Neural crest cell (in vitro differentiated cells): ENCODE data around the gene FAH. TPM values are rescaled to one million over a fixed set of nuclear protein-coding genes. Genes with fewer than 3 reads are reported as not detected.

Experiments used
- DNase-seq: peaks from one replicate; pipeline ENCODE4 v3.0.0; 2021; ENCODE audit warnings: low read depth, mixed read lengths, low spot score
- H3K27ac Mint-ChIP-seq: one replicate; pipeline ENCODE4 v1.8.0; 2021; ENCODE audit warnings: mild to moderate bottlenecking, mixed read lengths; ENCODE audit not compliant: unreplicated experiment
- H3K27me3 Mint-ChIP-seq: 2 replicates; pipeline ENCODE4 v1.8.0; 2021; ENCODE audit warnings: low read depth, mild to moderate bottlenecking, mixed read lengths
- H3K36me3 Mint-ChIP-seq: 2 replicates; pipeline ENCODE4 v1.8.0; 2021; ENCODE audit warnings: low read depth, mild to moderate bottlenecking, mixed read lengths
- H3K4me1 Mint-ChIP-seq: 2 replicates; pipeline ENCODE4 v1.8.0; 2021; ENCODE audit warnings: mixed read lengths
- H3K4me3 Mint-ChIP-seq: one replicate; pipeline ENCODE4 v1.8.0; 2021; ENCODE audit warnings: mild to moderate bottlenecking, mixed read lengths
- H3K9me3 Mint-ChIP-seq: 2 replicates; pipeline ENCODE4 v1.8.0; 2021; ENCODE audit warnings: mixed read lengths
- total RNA-seq: library from RNA; stranded (reverse); gene quantifications from 2 replicates; pipeline ENCODE4 v1.2.1, GENCODE V29; 2021
- TF ChIP-seq, protein P1 (sequence below): fragments of 200-600 bp; sonication (generic); conservative IDR thresholded peaks from 2 replicates; pipeline ENCODE4 v1.5.0; 2021; ENCODE audit warnings: antibody characterized with exemption, mild to moderate bottlenecking

Gene FAH
- total RNA-seq, 1 donor from 2014 or later, result 21.1 TPM

DNA sequence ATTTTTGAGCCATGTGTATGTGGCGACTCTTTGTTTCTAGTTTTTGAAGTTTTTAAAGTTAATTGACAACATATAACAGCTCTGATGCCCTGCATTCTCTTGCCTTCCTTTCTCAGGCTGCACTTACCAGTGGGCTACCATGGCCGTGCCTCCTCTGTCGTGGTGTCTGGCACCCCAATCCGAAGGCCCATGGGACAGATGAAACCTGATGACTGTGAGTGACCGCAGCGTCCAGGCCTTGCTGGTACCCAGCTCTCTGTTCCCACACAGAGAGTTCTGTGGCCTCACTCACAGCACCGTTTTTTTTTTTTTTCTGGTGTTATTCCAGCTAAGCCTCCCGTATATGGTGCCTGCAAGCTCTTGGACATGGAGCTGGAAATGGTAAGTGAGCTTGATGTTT is 15.1 kb downstream of the FAH start:
- Mint-ChIP-seq H3K4me1 (no peaks in the 10 kb centered on the region), H3K27me3 (no peaks in the 10 kb centered on the region), H3K36me3 (peaks cover 7% of the 10 kb centered on the region), H3K4me3 (no peak overlapping the region), H3K27ac (no peak overlapping the region), H3K9me3 (no peaks in the 10 kb centered on the region)
- TF ChIP-seq, protein P1, sequence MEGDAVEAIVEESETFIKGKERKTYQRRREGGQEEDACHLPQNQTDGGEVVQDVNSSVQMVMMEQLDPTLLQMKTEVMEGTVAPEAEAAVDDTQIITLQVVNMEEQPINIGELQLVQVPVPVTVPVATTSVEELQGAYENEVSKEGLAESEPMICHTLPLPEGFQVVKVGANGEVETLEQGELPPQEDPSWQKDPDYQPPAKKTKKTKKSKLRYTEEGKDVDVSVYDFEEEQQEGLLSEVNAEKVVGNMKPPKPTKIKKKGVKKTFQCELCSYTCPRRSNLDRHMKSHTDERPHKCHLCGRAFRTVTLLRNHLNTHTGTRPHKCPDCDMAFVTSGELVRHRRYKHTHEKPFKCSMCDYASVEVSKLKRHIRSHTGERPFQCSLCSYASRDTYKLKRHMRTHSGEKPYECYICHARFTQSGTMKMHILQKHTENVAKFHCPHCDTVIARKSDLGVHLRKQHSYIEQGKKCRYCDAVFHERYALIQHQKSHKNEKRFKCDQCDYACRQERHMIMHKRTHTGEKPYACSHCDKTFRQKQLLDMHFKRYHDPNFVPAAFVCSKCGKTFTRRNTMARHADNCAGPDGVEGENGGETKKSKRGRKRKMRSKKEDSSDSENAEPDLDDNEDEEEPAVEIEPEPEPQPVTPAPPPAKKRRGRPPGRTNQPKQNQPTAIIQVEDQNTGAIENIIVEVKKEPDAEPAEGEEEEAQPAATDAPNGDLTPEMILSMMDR, result no peak
- DNase-seq, result no peak

DNA sequence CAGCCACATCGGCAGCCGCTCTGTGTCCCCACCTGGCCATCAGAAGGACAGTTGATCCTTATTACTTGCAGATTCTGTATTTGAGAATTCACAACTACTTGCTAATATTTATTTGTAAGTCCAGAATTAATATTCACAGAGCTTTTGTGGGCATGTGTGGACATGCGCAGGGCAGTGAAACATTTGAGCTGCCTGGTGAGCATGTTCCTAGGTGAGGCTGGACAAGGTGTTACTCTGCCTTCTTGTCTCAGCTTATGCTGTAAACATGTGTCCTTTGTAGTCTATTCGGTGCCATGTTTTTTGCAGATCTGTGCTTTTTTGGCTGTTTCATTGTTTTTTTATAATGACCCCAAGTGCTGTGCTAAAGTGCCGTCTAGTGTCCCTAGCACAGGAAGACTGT is 15.6 kb downstream of the FAH start:
- H3K27ac Mint-ChIP-seq, result no peak overlapping the region
- no peaks in the 10 kb centered on the region for H3K9me3 Mint-ChIP-seq
- H3K36me3 Mint-ChIP-seq, result peaks cover 7% of the 10 kb centered on the region
- no peaks in the 10 kb centered on the region for H3K27me3 Mint-ChIP-seq
- peaks cover under 1% of the 10 kb centered on the region for H3K4me1 Mint-ChIP-seq
- H3K4me3 Mint-ChIP-seq, result no peak overlapping the region
- TF ChIP-seq, protein P1, result no peak
- no peak for DNase-seq

DNA sequence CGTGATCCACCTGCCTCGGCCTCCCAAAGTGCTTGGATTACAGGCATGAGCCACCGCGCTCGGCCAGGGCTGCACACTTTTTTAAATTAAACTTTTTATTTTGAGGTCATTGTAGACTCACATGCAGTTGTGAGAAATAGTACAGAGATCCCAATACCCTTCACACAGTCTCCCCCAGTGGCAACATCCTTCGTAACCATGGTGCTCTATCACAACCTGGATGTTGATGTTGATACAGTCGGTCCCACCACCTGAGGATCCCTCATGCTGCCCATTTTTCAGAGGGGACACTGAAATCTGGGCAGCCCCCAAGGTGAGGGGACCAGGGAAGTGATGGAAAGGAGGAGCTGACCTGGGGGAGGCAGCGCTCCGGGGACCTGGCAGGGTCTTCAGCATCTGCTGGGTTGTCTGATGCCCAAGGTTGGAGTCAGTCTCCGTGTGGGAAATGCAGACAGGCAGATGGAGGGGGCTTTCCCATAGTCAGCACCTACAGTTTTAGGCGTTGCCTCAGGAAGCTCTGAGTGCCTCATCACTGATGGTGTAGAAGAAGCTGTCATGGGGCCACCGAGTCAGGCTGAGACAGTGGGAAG is 17.1 kb downstream of the FAH start:
- H3K4me3 Mint-ChIP-seq, result no peak overlapping the region
- no peak for DNase-seq
- H3K36me3 Mint-ChIP-seq, result no peaks in the 10 kb centered on the region
- no peaks in the 10 kb centered on the region for H3K9me3 Mint-ChIP-seq
- TF ChIP-seq, protein P1, result no peak
- peaks cover 15% of the 10 kb centered on the region for H3K4me1 Mint-ChIP-seq
- no peak overlapping the region for H3K27ac Mint-ChIP-seq
- H3K27me3 Mint-ChIP-seq, result no peaks in the 10 kb centered on the region

DNA sequence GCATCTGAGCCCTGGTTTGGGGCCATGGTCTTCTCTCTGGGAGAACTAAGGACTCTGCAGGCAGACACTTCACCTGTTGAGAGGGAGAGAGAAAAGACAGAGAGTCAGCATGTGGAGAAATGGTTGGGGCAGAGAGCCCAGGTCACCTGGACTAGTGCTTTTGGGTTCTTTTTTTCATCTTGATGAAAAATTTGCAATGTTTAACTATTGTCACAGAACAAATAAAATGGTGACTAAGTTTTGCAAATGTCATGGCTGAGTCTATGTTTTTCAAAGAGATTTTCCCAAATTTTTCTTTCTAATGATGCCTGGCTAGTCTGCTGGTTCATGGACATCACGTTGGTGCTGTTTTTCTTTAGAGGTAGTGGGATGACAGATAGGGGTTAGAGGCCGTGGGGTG is 17.8 kb downstream of the FAH start:
- peaks cover 15% of the 10 kb centered on the region for H3K4me1 Mint-ChIP-seq
- H3K9me3 Mint-ChIP-seq, result no peaks in the 10 kb centered on the region
- no peaks in the 10 kb centered on the region for H3K27me3 Mint-ChIP-seq
- H3K4me3 Mint-ChIP-seq, result no peak overlapping the region
- H3K27ac Mint-ChIP-seq, result no peak overlapping the region
- no peak for DNase-seq
- TF ChIP-seq, protein P1, result no peak
- no peaks in the 10 kb centered on the region for H3K36me3 Mint-ChIP-seq

DNA sequence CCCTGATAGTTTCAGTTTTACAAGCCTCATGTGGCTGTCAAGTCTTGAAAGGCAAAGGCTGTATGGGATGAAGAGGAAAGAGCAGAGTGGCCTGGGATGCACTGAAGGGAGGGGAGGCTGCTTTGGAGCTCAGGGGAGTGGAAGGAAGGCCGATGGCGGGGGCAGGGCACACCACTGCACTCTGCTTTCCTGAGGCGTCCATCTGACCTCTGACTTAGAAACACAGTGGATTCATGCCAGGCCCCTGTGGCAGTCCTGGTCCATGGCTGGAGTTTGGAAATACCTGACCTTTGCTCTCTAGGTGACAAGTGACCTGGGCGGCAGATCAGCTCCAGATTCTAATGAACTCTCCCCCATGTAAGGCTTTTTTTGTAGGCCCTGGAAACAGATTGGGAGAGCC is 19.0 kb downstream of the FAH start:
- TF ChIP-seq, protein P1, result no peak
- Mint-ChIP-seq H3K4me3 (no peak overlapping the region), H3K36me3 (peaks cover 2% of the 10 kb centered on the region), H3K27ac (no peak overlapping the region), H3K27me3 (no peaks in the 10 kb centered on the region), H3K9me3 (no peaks in the 10 kb centered on the region), H3K4me1 (peaks cover 15% of the 10 kb centered on the region)
- no peak for DNase-seq
